Left kidney (tissue), 2 donors: ENCODE results near the gene GRAP2. TPM values are rescaled to one million over a fixed set of nuclear protein-coding genes. Genes with fewer than 3 reads are reported as not detected.

ENCODE experiments used
- DNase-seq: peaks from one replicate; pipeline ENCODE4 v3.0.0-alpha.2; 2013
- polyA plus RNA-seq: library from polyadenylated mRNA; unstranded; fragments of 120-200 nt; gene quantifications from one replicate; pipeline ENCODE4 v1.2.1, GENCODE V29; 2013; ENCODE audit not compliant: insufficient read length

The GRAP2 gene
- polyA plus RNA-seq, 1 donor: 0.57 TPM

DNA sequence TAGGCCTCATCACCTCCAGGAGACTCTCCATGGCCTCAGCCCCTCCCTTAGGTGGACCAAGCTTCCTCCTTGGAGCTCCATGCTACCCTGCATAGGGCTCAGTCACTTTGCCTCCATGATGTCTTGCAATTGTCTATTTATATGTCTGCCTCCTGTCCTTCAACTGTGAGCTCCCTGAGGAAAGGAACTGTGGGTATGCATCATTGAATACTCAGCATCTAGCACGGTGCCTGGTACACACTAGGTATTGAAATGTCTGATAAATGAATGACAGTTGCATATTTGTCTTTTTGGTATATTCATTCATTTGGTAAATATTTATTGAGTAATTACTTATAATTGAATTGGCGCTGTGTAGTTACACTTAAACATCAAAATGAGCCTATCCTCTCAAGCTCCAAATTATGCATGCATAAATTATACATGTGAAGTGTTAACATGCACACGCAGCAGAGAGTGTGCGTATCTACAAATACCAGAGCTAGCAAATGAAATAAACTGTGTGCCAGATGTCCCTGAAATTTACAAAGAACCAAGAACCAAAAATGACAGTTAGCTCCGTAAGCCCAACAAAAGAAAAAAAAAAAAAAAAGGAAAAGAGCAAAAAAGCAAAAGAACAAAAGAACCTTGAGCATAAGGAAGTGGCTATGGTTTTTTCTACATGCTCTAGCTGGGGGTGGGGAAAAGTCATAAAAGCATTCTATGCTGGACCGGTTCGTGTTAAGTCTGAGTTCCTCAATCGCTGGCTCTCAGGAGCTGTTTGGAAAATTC lies 25.2 kb downstream of the GRAP2 start:
- DNase-seq: no peak

DNA sequence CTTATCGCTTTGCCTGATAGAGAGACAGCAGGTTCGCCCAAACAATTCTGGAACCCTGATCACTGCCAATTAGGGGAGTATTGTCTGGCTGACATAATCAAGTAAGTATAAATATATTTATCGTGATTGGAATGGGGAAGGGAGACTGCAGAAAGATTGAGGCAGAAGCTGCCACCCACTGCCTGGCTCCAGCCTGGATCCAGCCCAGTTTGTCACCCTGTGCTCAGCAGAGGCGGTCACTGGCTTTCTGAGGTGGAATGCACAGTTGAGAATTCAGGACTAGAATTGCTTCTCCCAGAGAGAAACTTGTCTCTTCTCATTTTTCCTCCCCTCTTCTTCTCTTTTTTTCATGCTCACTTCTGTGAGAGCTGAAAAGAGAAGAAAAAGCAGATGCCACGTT lies 25.9 kb downstream of the GRAP2 start:
- DNase-seq: no peak

DNA sequence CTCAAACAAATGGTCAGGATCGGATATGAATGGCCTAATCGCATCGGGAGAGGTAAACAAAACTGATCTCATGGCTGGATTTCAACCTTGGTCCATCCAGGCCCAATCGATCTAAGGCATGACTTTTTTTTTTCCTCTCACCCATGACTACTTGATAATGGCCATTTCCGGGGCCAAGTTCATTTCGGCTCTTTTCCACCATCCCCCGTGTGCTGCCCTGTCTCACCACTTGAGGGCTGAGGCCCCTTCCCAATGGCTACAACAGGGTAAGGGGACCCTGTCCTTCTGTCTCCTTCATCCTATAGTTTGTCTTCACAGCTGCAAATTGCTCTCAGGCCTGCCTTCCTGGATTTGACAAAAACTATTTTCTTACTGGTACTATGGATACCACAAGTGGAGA lies 26.7 kb downstream of the GRAP2 start:
- DNase-seq: no peak

DNA sequence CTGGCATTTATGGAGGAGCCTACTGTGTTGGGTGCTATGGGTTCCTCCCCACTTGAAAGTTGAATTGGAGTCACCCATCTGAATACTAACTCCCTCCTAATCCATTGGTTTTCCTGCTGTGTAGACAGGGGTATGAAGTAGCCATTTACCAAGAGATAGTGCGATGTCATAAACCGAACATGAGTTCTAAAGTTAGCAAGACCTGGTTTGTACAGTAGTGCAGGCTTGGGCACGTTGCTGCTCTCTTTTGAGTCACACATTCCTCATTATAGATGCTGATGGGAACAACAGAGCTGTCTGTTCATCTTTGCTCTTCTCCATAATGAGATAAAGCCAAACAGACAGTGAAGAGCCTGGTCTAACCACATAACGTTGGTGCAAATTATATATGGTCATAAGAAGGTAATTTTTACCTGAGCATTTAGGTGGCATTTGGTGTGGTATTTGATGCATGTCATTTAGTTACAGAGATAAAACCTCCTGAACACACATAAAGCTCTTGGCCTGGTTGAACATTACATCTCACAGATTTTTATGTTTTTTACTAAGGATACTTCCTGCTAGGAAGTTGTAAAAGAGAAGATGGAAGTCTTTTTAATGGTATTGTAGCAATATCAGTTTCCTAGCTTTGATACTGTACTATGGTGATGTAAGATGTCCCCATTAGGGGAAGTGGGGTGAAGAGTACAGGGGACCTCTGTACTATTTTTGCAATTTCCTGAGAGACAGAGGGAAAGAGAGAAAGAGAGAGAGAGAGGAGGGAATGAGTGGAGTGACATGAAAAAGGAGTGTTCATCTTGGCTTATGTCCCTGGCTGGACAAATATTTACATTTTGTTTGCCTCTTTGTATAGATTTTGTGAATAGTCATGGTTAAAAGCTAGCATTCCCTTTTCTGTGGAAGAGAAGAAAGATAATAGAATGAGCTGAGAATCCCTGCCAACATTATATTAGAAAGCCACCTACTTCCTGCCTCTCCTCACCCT lies 27.9 kb downstream of the GRAP2 start:
- DNase-seq: no peak

DNA sequence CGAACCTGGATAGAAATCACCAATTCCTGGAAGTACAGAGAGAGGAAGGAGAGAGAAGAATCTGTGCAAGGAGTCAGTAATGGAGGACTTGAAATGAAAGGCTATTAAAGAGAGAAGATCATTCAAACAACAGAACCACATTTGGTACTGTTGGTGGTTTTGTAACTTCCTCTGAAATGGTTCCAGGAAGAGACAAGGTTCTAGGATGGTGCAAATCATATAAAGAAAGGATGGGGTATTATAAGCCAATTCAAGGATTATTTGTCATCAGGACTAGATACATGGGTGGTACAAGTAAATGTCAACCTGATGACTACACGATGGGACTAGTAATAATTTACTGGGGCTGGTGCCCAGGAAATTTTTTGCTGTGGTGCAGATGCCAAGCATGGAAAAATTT lies 30.4 kb downstream of the GRAP2 start:
- no peak for DNase-seq

DNA sequence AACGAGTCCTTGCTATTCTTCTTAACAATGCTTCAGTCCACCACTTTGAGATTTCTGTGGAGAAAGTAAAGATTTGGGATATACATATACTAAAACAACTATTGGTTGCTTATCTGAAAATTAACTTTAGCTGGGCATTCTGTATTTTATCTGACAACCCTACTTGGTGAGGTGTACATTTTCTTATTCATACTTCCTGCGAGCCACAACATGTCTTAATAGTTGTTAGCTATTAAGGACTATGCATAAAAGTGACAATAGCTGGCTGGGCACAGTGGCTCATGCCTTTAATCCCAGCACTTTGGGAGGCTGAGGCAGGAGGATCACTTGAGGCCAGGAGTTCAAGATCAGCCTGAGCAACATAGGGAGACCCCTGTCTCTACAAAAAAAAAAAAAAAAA lies 31.3 kb downstream of the GRAP2 start:
- DNase-seq: no peak

DNA sequence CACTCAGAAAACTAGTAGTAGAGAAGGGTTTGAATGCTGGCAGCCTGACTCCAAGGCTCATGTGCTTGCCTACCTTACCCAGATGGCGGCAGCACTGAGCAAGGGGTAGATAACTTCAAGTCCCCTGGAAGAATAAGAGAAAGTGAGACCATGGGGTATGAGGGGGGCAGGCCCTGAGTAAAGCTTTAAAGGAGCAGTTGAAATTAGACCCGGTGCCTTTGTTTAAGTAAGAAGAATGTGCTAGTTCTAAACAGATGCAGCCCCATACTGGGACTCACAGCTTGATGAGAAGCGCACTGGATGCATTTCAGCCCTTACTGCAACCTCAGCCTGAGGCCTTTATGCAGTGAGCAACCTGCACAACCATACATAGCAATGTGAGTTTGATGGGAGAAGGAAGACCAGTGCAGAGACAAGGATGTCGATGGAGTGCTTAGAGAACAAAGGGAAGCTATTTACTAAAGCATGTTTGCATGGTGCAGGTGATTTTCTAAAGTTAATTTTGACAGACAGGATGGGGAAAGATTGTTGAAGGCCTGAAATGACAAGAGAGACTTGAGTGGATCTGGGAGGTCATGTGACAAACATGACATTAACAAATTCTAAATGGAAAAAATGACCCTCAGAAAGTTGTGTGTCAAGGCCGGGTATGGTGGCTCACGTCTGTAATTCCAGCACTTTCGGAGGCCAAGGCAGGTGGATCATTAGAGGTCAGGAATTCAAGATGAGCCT lies 32.2 kb downstream of the GRAP2 start:
- DNase-seq: no peak

DNA sequence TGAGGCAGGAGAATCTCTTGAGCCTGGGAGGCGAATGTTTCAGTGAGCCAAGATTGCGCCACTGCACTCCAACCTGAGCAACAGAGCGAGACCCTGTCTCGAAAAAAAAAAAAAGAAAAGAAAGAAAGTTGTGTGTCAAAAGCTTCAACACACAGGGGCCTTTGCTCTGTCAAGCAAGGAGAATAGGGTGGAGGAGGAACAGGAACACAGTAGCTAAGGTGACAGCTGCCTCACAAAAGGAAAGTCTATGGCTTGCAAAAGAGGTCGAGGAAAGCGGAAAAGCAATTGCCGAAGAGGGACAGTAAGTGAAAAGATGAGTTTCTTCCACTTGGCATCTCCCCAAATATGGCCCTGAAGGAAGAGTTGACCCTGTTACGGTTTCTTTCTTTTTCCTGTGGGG lies 32.9 kb downstream of the GRAP2 start:
- DNase-seq: no peak

DNA sequence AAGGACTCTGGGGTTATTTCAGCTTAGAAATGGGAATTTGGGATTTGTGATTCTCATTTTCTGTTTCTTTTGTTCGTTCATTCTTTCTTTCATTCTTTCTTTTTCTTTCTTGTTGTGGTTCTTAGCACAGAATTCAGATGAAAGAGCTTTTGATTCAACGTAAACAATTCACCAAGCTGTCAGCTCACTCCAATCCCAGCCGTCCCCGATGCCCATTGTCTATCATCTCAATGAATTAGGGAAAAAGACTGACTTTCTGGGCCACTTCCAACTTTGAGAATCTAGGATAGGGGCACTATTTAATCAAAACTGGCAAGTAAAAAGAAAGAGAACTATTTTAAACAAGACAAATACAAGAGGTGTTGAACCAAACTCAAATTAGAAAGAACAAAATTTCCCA lies 34.2 kb downstream of the GRAP2 start:
- no peak for DNase-seq

DNA sequence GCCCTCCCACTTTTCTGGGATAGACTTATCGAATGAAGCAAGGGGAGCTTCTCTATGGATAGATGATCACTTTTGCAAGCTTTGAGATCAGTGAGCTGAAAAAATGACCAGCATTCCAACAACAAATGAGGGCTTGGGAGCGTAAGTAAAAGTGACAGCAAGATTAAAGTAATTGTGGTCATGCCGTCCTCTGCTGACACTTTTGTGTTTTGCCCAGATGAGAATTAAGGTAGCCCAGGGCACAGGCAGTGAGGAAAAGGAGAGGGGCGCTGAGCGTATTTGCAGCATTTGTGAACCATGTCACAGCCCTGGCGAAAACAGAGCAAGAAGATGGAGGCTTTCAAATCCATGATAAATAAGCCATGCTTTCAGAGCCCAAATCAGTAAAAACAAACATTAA lies 34.7 kb downstream of the GRAP2 start:
- DNase-seq: no peak

DNA sequence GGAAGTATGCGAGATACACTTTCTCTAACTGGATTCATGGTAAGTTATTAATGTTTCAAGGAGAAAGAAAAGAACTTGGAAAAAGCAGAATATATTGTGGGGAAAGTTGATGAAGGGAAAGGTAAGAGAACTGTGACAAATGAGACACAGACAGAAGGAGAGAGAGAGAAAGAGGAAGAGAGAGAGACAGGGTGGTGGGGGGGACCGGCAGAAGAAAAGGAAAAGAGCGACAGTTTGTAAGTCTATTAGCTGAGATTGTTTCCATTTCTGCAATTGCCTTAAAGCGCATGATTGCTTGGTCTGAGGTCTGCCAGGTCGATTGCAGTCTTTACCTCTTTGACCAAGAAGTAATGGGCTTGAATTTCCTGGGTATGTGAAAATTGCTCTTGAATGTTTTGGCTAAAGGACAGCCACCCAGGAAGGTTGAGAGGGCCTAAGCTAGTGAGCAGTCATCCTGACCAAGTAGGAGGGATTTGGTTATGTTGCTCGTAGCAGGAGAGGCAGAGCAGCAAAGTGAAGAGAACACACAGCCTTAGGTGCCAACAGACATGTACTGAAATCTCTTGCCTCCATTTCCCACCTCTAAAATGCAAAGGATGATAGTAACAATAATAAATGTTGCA lies 35.8 kb downstream of the GRAP2 start:
- DNase-seq: no peak

DNA sequence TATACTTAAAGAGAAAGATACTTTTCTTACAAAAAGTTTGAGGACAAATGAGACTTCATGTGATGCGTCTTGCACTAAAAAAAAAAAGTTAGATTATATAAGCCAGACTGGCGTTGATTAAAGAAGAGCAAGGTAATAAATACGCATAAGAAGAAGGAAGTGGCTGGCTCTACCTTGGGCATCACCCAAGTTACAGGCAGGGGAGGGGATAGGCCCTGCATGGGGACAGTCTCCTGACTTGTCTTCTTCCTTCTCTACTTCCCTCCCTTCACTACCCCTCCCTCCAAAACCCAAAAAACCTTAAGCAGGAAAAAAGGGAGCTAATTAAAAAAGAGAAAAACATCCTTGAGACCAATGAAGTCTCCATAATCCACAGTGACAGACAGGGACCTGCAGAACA lies 37.0 kb downstream of the GRAP2 start:
- DNase-seq: no peak

DNA sequence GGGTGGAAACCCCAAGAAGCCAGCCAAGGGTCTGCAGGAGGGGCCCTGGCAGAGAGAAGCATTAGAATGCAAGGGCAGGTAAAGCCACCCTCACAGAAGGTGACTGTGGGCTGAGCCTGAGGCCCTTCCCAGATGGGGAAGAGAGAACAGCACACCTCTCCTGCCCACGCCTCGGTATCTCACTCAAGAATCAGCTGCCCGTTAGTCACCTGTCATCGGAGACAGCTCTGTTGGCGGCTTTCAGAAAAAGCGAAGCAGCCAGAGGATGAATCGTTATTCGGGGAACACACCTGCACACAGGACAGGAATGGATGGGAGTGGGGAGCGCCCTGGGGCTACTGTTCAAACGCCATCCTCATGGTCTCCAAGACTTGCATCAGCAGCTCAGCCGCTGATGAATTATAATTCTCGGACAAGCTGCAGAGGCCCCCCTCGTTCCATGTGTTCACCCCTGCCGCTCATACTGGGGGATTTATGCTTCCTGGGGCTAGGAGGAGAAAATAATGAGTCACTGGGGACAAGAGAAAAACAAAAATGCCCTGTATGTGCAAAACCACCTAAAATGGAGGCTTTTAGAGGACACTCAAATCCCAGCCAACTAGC lies 37.7 kb downstream of the GRAP2 start:
- no peak for DNase-seq

DNA sequence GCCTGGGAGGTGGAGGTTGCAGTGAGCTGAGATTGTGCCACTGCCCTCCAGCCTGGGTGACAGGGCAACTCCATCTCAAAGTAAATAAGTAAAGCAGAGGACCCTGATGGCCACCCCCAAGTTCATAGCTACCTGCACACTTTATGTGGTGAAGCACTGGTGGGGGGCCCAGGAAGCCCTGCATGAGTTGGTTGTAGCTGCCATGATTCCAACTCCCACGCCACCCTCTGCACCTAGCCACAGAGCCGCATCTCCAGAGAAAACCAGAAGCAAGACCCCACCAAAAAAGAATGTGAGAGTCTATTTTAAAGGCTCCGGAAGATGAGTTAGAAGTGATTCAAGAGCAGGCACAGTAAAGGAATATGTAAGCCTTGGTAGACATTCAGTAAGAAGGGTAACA lies 38.9 kb downstream of the GRAP2 start:
- DNase-seq: no peak

DNA sequence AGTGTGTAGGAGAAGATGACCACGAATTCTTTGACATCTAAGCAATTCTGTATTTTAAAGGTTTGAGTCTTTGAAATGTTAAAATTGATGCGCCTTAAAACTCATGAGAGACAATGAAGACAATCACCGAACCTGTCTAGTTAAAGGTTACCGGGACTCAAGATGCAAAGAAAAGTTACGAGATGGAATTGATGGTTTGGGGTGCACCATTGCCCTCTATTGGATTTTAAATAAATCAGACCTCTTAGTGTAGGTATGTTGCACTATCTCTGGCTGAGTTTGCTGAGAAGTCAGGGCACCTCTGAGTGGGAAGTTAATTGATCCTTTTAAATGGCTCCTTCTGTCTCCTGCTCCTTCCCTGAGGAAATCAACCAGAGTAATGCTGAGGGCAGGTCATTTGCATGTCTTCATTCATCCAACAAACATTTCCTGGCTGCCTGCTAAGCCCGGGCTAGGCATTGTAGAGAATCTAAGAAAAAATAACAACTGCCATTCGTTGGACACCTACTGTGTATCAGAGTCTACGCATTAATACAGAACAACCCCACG lies 39.9 kb downstream of the GRAP2 start:
- no peak for DNase-seq

DNA sequence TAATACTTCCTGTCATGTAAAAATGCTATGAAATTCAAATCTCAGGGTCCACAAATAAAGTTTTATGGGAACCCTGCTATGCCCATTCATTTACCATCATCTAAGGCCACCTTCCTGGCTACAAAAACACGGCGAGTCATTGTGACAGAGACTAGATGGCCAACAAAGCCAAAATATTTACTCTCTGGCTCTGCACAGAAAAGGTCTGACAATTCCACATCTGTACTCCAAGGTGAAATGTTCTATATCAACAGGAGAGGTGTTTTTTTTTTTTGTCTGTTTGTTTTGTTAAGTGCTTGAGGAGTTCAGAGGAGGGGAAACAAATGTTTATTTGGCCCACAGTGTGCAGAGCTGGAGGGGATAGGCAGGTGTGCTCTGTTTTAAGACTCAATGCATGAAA lies 40.7 kb downstream of the GRAP2 start:
- DNase-seq: no peak

DNA sequence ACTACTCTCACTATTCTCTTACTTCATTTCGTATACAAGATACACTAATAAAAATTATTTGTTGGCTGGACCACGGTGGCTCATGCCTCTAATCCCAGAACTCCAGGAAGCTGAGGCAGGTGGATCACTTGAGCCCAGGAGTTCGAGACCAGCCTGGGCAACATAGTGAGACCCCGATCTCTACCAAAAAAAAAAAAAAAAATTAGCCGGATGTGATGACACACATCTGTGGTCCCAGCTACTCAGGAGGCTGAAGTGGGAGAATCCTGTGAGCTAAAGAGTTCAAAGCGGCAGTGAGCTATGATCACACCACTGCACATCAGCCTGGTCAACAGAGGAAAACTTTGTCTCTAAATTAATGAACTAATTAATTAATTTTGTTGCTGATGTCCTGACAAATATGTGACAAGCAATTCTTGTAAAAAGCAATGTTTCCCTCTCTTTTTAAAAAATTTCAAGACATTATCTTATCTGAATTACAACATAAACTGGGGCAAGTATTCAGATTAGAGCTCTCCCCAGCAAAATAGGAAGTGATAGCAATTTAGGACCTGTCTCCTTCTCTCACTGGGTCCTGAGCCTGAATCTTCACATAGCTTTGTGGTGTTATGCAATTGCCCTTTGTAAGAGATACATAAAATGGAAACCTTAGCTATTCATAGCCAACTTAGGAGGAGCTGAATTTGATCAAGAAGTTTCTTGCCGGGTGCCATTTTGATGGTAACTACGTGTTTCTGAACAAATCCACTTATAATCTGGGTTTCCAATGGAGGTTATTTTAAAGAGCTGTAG lies 41.8 kb downstream of the GRAP2 start:
- no peak for DNase-seq

DNA sequence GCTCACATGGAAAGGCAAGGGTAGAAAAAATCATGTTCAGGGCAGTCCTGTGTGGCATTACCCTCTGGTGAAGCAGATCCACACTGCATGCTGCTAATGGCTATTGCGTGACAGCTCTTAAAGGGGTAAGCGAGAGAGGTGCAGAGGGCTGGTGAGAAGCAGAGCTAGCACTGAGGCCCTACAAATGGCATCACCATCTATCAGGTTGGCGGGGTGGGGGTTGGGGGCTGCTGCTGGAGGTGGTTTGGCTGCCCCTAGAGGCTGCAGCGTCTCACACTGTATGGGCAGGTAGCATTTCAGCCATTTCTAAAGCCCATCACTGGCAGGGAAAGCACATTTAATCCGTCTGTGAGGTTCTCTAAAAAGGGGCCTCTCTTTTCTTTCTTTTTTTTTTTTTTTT lies 42.5 kb downstream of the GRAP2 start:
- no peak for DNase-seq

DNA sequence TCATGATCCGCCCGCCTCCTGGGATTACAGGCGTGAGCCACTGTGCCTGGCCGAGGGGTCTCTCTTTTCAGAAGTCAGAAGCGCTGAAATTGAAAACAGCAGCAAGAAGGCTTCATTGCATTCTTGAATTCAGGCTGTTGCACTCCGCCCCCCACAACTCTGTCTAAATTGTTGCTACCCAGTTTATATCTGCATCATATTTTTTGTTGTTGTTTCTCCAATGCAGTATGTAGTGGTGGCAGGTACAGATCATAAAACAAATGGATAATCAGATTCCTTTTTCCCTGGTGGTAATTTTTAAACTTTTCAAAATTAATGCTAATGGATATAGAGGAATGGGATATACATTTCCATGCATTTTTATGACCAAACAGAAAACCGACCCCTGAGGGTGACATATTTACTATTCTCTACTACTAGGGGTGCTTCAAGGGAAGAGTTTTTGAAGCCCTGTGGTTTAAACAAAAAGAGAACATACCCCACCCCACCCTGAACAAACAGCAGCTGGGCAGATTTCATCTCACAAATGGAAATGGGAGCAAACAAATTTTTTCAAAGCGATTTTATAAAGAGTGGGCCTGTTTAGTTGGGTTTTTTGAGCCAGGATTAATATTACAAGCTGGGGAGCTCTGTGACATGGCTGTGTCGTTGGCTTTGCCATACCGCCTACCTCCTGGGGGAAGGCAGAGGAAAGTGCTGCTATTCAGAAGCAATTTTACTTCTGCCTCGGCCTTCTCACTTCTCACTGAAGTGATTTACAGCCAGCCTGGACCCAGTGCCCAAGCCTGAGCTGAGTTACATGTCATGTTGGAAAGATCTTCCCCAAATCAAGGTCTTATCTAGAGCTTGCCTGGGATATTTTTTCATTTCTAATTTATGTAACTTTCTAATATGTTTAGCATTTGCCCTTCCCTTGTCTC lies 43.3 kb downstream of the GRAP2 start:
- no peak for DNase-seq

DNA sequence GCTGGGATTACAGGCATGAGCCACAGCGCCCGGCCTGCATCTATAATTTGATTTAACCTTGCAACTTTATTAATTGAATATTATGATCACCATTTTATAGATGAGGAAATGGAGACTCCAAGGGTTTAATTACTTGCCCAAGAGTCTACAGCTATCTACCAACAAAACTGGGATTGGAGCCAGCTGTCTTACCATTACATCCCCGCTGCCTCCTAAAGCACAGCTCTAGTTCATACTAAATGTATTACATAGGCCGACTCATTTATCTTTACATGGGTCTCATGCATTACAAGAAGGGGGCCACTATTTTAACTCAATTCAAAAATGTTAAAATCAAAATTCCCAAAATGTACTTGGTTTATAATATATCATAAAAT lies 45.2 kb downstream of the GRAP2 start:
- DNase-seq: no peak
